Pancreas (tissue), 10 donors: ENCODE results near the gene VPS13D. TPM values are rescaled to one million over a fixed set of nuclear protein-coding genes. Genes with fewer than 3 reads are reported as not detected.
"Not testable (repeated sequence)": the region's sequence is repeated elsewhere in the genome, so short reads cannot be mapped to it uniquely, and the experiment has no call there.

Experiments
- ATAC-seq, 4 donors: fragments of 200-7000 bp; cut with Tn5 transposase; one replicate each; pipeline versions ENCODE4 v1.8.0 to v1.9.1; 2020; ENCODE audit warnings: mild to moderate bottlenecking in 4 of 4, moderate library complexity in 4 of 4
- DNase-seq, 6 donors: peaks; one replicate each; pipeline ENCODE4 v3.0.0-alpha.2; 2020
- FAIRE-seq: peaks from 2 replicates; lab custom pipeline; 2012; peaks lifted over from hg19 to GRCh38; lab: Jason Lieb, UNC
- H3K27ac ChIP-seq, 4 donors: fragments of 200-600 bp; sonication (generic); 1 replicate in 3 of 4; 2 replicates in 1 of 4; pipeline versions ENCODE4 v1.5.0 to v1.8.0; 2020
- H3K27me3 ChIP-seq, 4 donors: fragments of 200-600 bp; one replicate each; pipeline ENCODE4 v1.8.0; 2021
- H3K36me3 ChIP-seq, 3 donors: fragments of 200-600 bp; sonication (generic) in 1 of 3; one replicate each; pipeline versions ENCODE4 v1.5.0 to v1.8.0; 2020 to 2021
- H3K4me1 ChIP-seq, 3 donors: fragments of 200-600 bp; one replicate each; pipeline ENCODE4 v1.8.0; 2021
- H3K4me3 ChIP-seq, 4 donors: fragments of 200-600 bp; sonication (generic) in 2 of 4; one replicate each; pipeline versions ENCODE4 v1.5.0 to v1.8.0; 2020 to 2021
- H3K9me3 ChIP-seq, 4 donors: fragments of 200-600 bp; one replicate each; pipeline ENCODE4 v1.8.0; 2021
- WGBS, 2 donors: extraction: QIAGEN DNeasy Blood & Tissue Kit; methylation state at CpG; one replicate each; pipeline ENCODE4 v1.1.7; 2013; 5-methylcytosine and 5-hydroxymethylcytosine counted together
- intact Hi-C, 3 donors: fragments of 100-400 bp; cut with DNase I; formaldehyde crosslinking; loops; one replicate each; pipeline versions ENCODE4 v1.11.1 to v1.14.2; 2022
- polyA plus RNA-seq, 2 donors: library from polyadenylated mRNA; stranded (reverse); fragments of 200-250 nt; gene quantifications; one replicate each; pipeline ENCODE4 v1.2.3, GENCODE V29; 2013
- total RNA-seq, 6 donors: library from RNA; stranded (reverse); fragmentation: NEBNext Ultra II Directional in 4 of 6; extraction: Animal tissue kit (Norgen Biotek cat#: 25700) in 4 of 6; gene quantifications; one replicate each; pipeline versions ENCODE4 v1.2.1 to v1.2.4, GENCODE V29; 2021 to 2023
- TF ChIP-seq, protein P1 (sequence below), 4 donors: fragments of 200-600 bp; sonication (generic) in 3 of 4; IDR thresholded peaks; one replicate each; pipeline versions ENCODE4 v1.5.0 to v1.8.0; 2021; ENCODE audit warnings: antibody characterized with exemption in 4 of 4
- donor health status: healthy with polysubstance abuse.
- donor health status: DM: no; HTN: no; CAD: no; lungs with moderate emphysema.
- donor health status: DM: no; HTN: no; CAD: no.
- donor health status: control.
- donor health status: control.
- donor health status: Bipolar disorder and iron deficiency.
- donor health status: DM: yes; HTN: yes; CAD: no.
- donor health status: DM: no; HTN: no; CAD: no.
- donor health status: DM: no; HTN: no; CAD: no.
- donor health status: DM: yes; HTN: yes; CAD: no.

VPS13D gene
- total and polyA plus RNA-seq, 8 donors: 13.7 to 39.0 (median 24.8) TPM

- Histone ChIP-seq H3K27me3 (no peaks in the 10 kb centered on the region), H3K4me1 (peaks cover 7 to 11% (median 9%) of the 10 kb centered on the region in 3 donors), H3K36me3 (no peaks in the 10 kb centered on the region), H3K4me3 (no peak overlapping the region), H3K9me3 (no peaks in the 10 kb centered on the region), H3K27ac (no peak overlapping the region)
- 85 to 89% methylated on average over 5 of the region's 5 CpGs for WGBS, 2 donors
- TF ChIP-seq, protein P1, sequence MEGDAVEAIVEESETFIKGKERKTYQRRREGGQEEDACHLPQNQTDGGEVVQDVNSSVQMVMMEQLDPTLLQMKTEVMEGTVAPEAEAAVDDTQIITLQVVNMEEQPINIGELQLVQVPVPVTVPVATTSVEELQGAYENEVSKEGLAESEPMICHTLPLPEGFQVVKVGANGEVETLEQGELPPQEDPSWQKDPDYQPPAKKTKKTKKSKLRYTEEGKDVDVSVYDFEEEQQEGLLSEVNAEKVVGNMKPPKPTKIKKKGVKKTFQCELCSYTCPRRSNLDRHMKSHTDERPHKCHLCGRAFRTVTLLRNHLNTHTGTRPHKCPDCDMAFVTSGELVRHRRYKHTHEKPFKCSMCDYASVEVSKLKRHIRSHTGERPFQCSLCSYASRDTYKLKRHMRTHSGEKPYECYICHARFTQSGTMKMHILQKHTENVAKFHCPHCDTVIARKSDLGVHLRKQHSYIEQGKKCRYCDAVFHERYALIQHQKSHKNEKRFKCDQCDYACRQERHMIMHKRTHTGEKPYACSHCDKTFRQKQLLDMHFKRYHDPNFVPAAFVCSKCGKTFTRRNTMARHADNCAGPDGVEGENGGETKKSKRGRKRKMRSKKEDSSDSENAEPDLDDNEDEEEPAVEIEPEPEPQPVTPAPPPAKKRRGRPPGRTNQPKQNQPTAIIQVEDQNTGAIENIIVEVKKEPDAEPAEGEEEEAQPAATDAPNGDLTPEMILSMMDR (IDR thresholded peaks at IDR 0.05): no peak
- intact Hi-C loops: no loop called here
- DNase-seq: no peak
- no peak for FAIRE-seq
- no peak for ATAC-seq
Measured at GRCh38 chr1:12521096-12521495, 291.3 kb downstream of the VPS13D start.

- H3K36me3 ChIP-seq, H3K27me3 ChIP-seq, intact Hi-C loops, H3K27ac ChIP-seq, H3K9me3 ChIP-seq, ATAC-seq, H3K4me3 ChIP-seq, FAIRE-seq, DNase-seq: not testable (repeated sequence)
- WGBS, 2 donors: 96 to 100% methylated on average over 9 of the region's 9 CpGs
- peaks cover 19 to 25% (median 19%) of the 10 kb centered on the region in 3 donors for H3K4me1 ChIP-seq
Measured at GRCh38 chr1:12522780-12523179, 292.9 kb downstream of the VPS13D start.

DNA sequence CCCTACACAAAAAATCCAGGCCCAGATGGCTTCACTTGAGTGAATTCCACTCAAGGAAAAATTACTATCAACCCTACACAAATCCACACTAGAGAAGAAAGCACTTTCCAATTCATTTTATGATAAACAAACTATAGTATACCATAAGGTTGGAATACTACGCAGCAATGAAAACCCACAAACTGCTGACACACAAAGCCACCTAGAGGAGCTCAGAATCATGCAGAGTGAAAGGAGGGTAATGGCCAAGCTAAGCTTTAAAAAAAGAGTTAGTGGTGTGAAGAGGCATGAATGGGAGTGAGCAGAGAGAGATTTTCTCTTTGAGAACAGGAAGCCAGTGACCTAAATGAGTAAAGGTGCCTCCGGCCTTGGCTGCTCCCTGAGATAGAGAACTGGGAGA lies 294.4 kb downstream of the VPS13D start:
- H3K36me3 ChIP-seq: no peaks in the 10 kb centered on the region
- FAIRE-seq: no peak
- WGBS, 2 donors: 95 to 96% methylated on average over 2 of the region's 2 CpGs

DNA sequence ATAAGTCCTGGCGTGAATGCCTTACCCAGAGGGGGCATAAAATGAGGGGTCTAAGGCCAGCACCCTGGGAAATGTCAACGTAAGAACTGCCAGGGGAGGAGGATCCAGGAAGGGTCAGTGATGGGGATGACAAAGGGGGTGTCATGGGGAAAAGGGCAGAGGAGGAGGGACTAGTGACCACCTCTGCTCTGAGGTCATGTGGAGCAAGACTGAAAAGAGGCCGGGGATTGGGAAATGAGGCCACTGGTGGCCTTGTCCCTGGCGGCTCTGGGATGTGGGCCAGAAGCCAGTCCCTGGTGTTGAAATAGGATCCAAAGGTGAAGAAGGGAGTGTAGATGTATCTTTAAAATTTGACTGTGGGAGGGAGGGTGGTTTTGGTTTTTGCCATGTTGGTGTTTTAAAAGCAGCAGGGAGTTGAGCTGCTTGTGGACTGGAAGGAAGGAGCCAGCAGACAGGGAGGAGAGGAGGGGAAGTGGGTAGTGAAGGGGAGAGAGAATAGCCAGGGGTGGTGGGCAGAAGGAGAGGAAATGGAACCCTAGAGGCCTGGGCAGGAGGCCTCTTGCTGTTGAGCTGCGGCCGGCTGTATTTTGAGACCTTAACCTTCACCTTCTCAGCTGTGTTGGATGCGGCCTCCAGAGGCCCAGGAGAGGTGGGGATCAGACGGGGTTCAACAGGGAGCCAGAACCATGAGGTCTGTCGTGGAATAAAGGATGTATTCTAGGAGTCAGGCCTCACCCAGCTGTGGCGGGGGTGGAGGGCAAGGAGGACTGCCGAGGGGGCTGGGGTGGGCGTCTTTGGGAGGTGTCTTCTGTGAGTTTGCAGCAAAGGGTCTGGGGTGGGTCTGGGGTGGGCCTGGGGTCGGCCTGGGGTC lies 295.7 kb downstream of the VPS13D start:
- ATAC-seq (peak; percentile 48 to 67 (median 52)), DNase-seq (peak; percentile 78 to 90 (median 84)), FAIRE-seq (no peak)
- Histone ChIP-seq H3K27me3 (no peaks in the 10 kb centered on the region), H3K4me1 (peaks cover 40 to 49% (median 43%) of the 10 kb centered on the region in 3 donors), H3K9me3 (no peaks in the 10 kb centered on the region), H3K36me3 (no peaks in the 10 kb centered on the region), H3K4me3 (no peak overlapping the region), H3K27ac (peak overlapping the region; percentile 34 to 74 (median 60))
- intact Hi-C loops: no loop called here
- TF ChIP-seq, protein P1 (IDR thresholded peaks at IDR 0.05): no peak
- WGBS, 2 donors: 61 to 65% methylated on average over 13 of the region's 13 CpGs

More for the DNA sequence above, 294.4 kb downstream of the VPS13D start:
- Histone ChIP-seq H3K27ac (no peak overlapping the region), H3K9me3 (no peaks in the 10 kb centered on the region), H3K4me3 (no peak overlapping the region), H3K4me1 (peaks cover 32 to 39% (median 33%) of the 10 kb centered on the region in 3 donors), H3K27me3 (no peaks in the 10 kb centered on the region)
- TF ChIP-seq, protein P1 (IDR thresholded peaks at IDR 0.05): no peak
- no peak for DNase-seq
- intact Hi-C loops: no loop called here
- ATAC-seq: no peak

- TF ChIP-seq, protein P1 (IDR thresholded peaks at IDR 0.05): no peak
- Histone ChIP-seq H3K36me3 (no peaks in the 10 kb centered on the region), H3K27me3 (no peaks in the 10 kb centered on the region), H3K27ac (peak overlapping the region; percentile 61 to 93 (median 76)), H3K9me3 (no peaks in the 10 kb centered on the region), H3K4me3 (peak overlapping the region in 2 of 4 donors; percentile 6 to 15), H3K4me1 (peaks cover 45 to 55% (median 45%) of the 10 kb centered on the region in 3 donors)
- ATAC-seq (peak; percentile 59 to 70 (median 64)), FAIRE-seq (no peak), DNase-seq (peak; percentile 76 to 87 (median 80))
- WGBS, 2 donors: 53 to 59% methylated on average over 14 to 16 of the region's 16 CpGs
- intact Hi-C loops: no loop called here
Measured at GRCh38 chr1:12527564-12527963, 297.7 kb downstream of the VPS13D start.
